Natural killer cell (primary cell): Measurements from ENCODE around the gene OR6N2. TPM values are rescaled to one million over a fixed set of nuclear protein-coding genes. Genes with fewer than 3 reads are reported as not detected.

Experiments
- ATAC-seq, 3 donors: fragments of 150-1000 bp in 2 of 3; fragments of 200-7000 bp in 1 of 3; cut with Tn5 transposase; 1 replicate in 1 of 3; 2 replicates in 2 of 3; pipeline ENCODE4 v1.10.0; 2021; ENCODE audit warnings: mild to moderate bottlenecking in 2 of 3, moderate library complexity in 2 of 3
- DNase-seq, 2 donors: peaks; one replicate each; pipeline versions ENCODE4 v3.0.0 to v3.0.0-alpha.2; 2013 to 2021; ENCODE audit warnings: mixed read lengths in 1 of 2
- H3K27ac ChIP-seq: one replicate; pipeline ENCODE4 v1.5.1; 2013; ENCODE audit warnings: mild to moderate bottlenecking, low read length
- H3K27me3 ChIP-seq: one replicate; pipeline ENCODE4 v1.6.1; 2013; ENCODE audit warnings: low read length; ENCODE audit not compliant: control insufficient read depth, insufficient read depth
- H3K36me3 ChIP-seq: one replicate; pipeline ENCODE4 v1.6.1; 2013; ENCODE audit warnings: low read length; ENCODE audit not compliant: control insufficient read depth, insufficient read depth
- H3K4me1 ChIP-seq: one replicate; pipeline ENCODE4 v1.6.1; 2013; ENCODE audit warnings: low read length; ENCODE audit not compliant: control insufficient read depth, insufficient read depth
- H3K4me3 ChIP-seq: one replicate; pipeline ENCODE4 v1.5.1; 2013; ENCODE audit warnings: low read length
- H3K9me3 ChIP-seq: one replicate; pipeline ENCODE4 v1.6.1; 2013; ENCODE audit warnings: low read length; ENCODE audit not compliant: control insufficient read depth, insufficient read depth
- H3K27ac Mint-ChIP-seq, 2 donors: one replicate each; pipeline ENCODE4 v1.8.0; 2022; ENCODE audit warnings: mild to moderate bottlenecking in 2 of 2, mixed read lengths in 2 of 2, moderate library complexity in 1 of 2
- H3K27me3 Mint-ChIP-seq, 2 donors: one replicate each; pipeline ENCODE4 v1.8.0; 2022; ENCODE audit warnings: low read depth in 2 of 2, mixed read lengths in 2 of 2
- H3K36me3 Mint-ChIP-seq: one replicate; pipeline ENCODE4 v1.8.0; 2022; ENCODE audit warnings: mixed read lengths
- H3K4me1 Mint-ChIP-seq, 2 donors: one replicate each; pipeline ENCODE4 v1.8.0; 2022; ENCODE audit warnings: mixed read lengths in 2 of 2
- H3K4me3 Mint-ChIP-seq: one replicate; pipeline ENCODE4 v1.8.0; 2022; ENCODE audit warnings: mild to moderate bottlenecking, moderate library complexity, mixed read lengths
- H3K9me3 Mint-ChIP-seq, 2 donors: one replicate each; pipeline ENCODE4 v1.8.0; 2022; ENCODE audit warnings: mixed read lengths in 2 of 2
- CTCF ChIP-seq: fragments of 200-600 bp; IDR thresholded peaks from one replicate; pipeline ENCODE4 v1.8.0; 2022; ENCODE audit warnings: antibody characterized with exemption
- WGBS: methylation state at CpG from one replicate; pipeline ENCODE4 v1.1.7; 2013; ENCODE audit warnings: missing lambda C conversion rate; ENCODE audit not compliant: insufficient coverage; 5-methylcytosine and 5-hydroxymethylcytosine counted together
- intact Hi-C: fragments of 100-400 bp; cut with micrococcal nuclease; formaldehyde crosslinking; loops from one replicate; pipeline ENCODE4 v1.14.2; 2022
- total RNA-seq, 4 donors: library from RNA; stranded (reverse); fragments of 120-200 nt in 1 of 4; gene quantifications; one replicate each; pipeline versions ENCODE4 v1.2.3 to v1.2.4, GENCODE V29; 2013 to 2022

OR6N2 gene
- total RNA-seq, 3 donors from 2014 or later (not counting 1 experiment from before 2014, with no cell fraction given): 0.95 TPM; not detected in 2

- no peak for TF ChIP-seq CTCF
- no peak for ATAC-seq
- H3K9me3 ChIP-seq: no peaks in the 10 kb centered on the region
- Mint-ChIP-seq H3K36me3 (no peaks in the 10 kb centered on the region), H3K4me3 (no peak within 1 kb of the TSS), H3K9me3 (peaks cover 0 to 3% of the 10 kb centered on the region in 2 donors), H3K4me1 (peaks cover 0 to 3% of the 10 kb centered on the region in 2 donors), H3K27me3 (peaks cover 10 to 42% of the 10 kb centered on the region in 2 donors), H3K27ac (no peak within 1 kb of the TSS)
- H3K27me3 ChIP-seq: no peaks in the 10 kb centered on the region
- H3K36me3 ChIP-seq: no peaks in the 10 kb centered on the region
- no peaks in the 10 kb centered on the region for H3K4me1 ChIP-seq
- no peak within 1 kb of the TSS for H3K27ac ChIP-seq
- no peak for DNase-seq
- H3K4me3 ChIP-seq: no peak within 1 kb of the TSS
- intact Hi-C loops: no loop called here
- WGBS: no CpG with 5 or more reads among the region's 2 CpGs
Measured at GRCh38 chr1:158754420-158754819, 26.6 kb downstream of the OR6N2 start, which contains the start of gene OR6K6. OR6K6 (plus strand) TSS chr1:158754720; CDS start chr1:158754888, 168 bp downstream.

GRCh38 chr1:158752155-158752712 is 28.8 kb downstream of the OR6N2 start:
- Mint-ChIP-seq H3K4me1 (no peaks in the 10 kb centered on the region), H3K27ac (no peak overlapping the region), H3K4me3 (no peak overlapping the region), H3K9me3 (no peaks in the 10 kb centered on the region), H3K36me3 (no peaks in the 10 kb centered on the region), H3K27me3 (peaks cover 7 to 42% of the 10 kb centered on the region in 2 donors)
- Histone ChIP-seq H3K27me3 (no peaks in the 10 kb centered on the region), H3K4me1 (no peaks in the 10 kb centered on the region), H3K27ac (no peak overlapping the region), H3K4me3 (no peak overlapping the region), H3K36me3 (no peaks in the 10 kb centered on the region), H3K9me3 (no peaks in the 10 kb centered on the region)
- TF ChIP-seq CTCF: no peak
- DNase-seq (no peak), ATAC-seq (no peak)
- intact Hi-C loops: no loop called here
- 89% methylated on average over 9 of the region's 9 CpGs for WGBS

GRCh38 chr1:158735848-158736247 is 45.2 kb downstream of the OR6N2 start:
- no peak for DNase-seq
- Mint-ChIP-seq H3K27ac (no peak overlapping the region), H3K27me3 (peaks cover 20% of the 10 kb centered on the region in 2 donors), H3K9me3 (no peaks in the 10 kb centered on the region), H3K4me3 (no peak overlapping the region), H3K4me1 (no peaks in the 10 kb centered on the region), H3K36me3 (no peaks in the 10 kb centered on the region)
- no peaks in the 10 kb centered on the region for H3K36me3 ChIP-seq
- no peaks in the 10 kb centered on the region for H3K4me1 ChIP-seq
- H3K4me3 ChIP-seq: no peak overlapping the region
- no peak overlapping the region for H3K27ac ChIP-seq
- no peak for ATAC-seq
- TF ChIP-seq CTCF: no peak
- intact Hi-C loops: no loop called here
- no peaks in the 10 kb centered on the region for H3K9me3 ChIP-seq
- no peaks in the 10 kb centered on the region for H3K27me3 ChIP-seq

DNA sequence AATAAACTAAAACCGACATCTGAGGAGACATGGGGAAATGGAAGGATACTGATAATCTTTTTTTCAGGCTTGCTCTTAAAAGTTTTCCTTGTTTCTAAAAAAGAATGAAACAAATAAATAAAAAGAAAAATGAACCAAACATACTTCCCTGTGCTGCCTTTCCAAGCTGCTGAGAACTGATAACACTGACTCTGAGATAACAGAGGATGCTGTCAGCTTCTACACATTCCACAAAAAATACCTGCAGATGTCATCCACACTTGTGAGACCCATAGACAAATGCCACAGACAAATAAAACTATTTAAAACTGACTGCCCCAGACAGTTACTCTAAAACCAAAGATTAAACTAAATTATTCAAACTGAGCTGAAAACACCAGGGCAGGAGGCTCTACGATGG is 48.5 kb downstream of the OR6N2 start:
- 86% methylated on average over 1 of the region's 2 CpGs for WGBS
- no peak overlapping the region for H3K27ac Mint-ChIP-seq
- no peak for DNase-seq

More for the DNA sequence above, 48.5 kb downstream of the OR6N2 start:
- Mint-ChIP-seq H3K27me3 (peaks cover 7 to 16% of the 10 kb centered on the region in 2 donors), H3K36me3 (no peaks in the 10 kb centered on the region), H3K9me3 (no peaks in the 10 kb centered on the region), H3K4me3 (no peak overlapping the region), H3K4me1 (no peaks in the 10 kb centered on the region)
- TF ChIP-seq CTCF: no peak
- ATAC-seq: no peak
- H3K4me1 ChIP-seq: no peaks in the 10 kb centered on the region
- no peak overlapping the region for H3K4me3 ChIP-seq
- H3K27ac ChIP-seq: no peak overlapping the region
- no peaks in the 10 kb centered on the region for H3K36me3 ChIP-seq
- H3K9me3 ChIP-seq: no peaks in the 10 kb centered on the region
- peaks cover 3% of the 10 kb centered on the region for H3K27me3 ChIP-seq
- intact Hi-C loops: no loop called here
